ENCODE results near the gene AKAP5.
A peak's percentile ranks its signal among the peaks of the same experiment; 100 is the strongest.

The AKAP5 gene, protein sequence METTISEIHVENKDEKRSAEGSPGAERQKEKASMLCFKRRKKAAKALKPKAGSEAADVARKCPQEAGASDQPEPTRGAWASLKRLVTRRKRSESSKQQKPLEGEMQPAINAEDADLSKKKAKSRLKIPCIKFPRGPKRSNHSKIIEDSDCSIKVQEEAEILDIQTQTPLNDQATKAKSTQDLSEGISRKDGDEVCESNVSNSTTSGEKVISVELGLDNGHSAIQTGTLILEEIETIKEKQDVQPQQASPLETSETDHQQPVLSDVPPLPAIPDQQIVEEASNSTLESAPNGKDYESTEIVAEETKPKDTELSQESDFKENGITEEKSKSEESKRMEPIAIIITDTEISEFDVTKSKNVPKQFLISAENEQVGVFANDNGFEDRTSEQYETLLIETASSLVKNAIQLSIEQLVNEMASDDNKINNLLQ

DNA sequence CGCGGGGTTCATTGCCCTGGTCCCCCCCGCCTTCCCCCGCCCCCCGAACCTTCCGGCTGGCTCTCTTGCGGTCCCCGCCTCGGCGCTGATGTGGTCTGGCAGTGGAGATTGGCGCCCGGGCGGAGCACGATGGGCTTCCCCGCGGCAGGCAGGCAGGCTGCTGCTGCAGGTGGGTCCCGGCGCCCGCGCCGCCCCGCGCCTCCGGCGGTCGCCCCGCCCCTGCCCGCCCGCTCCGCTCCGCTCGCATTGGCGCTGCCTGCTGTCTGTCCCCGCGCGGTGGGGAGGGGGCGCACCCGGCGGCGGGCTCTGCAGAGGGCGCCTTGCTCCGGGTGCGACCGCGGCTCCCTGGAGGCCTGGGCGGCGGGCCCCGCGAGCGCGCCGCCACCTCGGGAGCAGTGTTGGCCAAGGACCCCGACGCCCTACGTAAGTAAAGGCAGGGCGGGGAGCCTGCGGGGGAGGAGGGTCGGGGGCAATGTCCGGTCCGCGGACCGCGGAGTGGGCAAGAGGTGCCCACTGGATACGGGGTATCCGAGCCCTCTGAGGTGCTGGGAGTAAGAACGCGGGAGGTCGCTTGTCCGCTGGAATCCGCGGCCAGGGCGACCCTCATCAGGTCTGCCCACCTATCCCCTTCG is at the start of gene AKAP5:
TSS of gene AKAP5 (plus strand) at position 309 of the 632 bp plus-strand sequence. CDS start 2,896 bp downstream, outside the sequence.
- H3K4me3 Mint-ChIP-seq = peak within 1 kb of the TSS; percentile 94
- H3K4me1 Mint-ChIP-seq = peaks cover 47% of the 10 kb centered on the region
- H3K27ac Mint-ChIP-seq = peak within 1 kb of the TSS; percentile 89
- no peaks in the 10 kb centered on the region for H3K27me3 Mint-ChIP-seq
- peaks cover 4% of the 10 kb centered on the region for H3K36me3 Mint-ChIP-seq
- no peaks in the 10 kb centered on the region for H3K9me3 Mint-ChIP-seq

DNA sequence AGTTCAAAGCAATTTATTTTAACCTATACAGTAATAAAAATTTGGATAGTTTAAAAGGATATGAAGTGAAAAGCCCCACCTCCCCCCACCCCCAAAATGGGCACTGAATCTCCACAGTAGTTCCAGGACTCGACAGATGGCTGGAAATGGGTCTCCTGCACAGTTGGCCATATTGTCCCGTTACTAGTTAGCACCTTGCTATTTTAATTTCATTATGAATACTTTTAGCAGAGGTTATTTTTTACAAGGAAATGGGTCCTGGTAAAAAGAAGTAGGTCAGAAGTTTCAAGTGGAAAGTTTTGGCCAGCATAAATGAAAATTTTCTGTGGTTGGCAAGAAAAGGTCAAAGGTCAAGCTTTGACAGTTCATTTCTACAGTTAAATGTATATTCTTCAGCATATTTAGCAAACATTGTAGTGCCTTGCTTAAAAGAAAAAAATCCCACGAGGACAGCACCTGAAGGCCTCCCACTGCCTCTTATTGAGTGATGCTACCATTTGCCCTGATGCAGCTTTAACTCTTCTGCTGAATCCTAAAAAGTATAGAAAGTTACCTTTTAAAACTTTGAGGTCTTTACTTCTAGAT is 48.9 kb upstream of the AKAP5 start:
- Mint-ChIP-seq H3K36me3 (peaks cover 19% of the 10 kb centered on the region), H3K9me3 (no peaks in the 10 kb centered on the region), H3K27me3 (no peaks in the 10 kb centered on the region), H3K4me1 (no peaks in the 10 kb centered on the region), H3K27ac (no peak overlapping the region), H3K4me3 (no peak overlapping the region)

DNA sequence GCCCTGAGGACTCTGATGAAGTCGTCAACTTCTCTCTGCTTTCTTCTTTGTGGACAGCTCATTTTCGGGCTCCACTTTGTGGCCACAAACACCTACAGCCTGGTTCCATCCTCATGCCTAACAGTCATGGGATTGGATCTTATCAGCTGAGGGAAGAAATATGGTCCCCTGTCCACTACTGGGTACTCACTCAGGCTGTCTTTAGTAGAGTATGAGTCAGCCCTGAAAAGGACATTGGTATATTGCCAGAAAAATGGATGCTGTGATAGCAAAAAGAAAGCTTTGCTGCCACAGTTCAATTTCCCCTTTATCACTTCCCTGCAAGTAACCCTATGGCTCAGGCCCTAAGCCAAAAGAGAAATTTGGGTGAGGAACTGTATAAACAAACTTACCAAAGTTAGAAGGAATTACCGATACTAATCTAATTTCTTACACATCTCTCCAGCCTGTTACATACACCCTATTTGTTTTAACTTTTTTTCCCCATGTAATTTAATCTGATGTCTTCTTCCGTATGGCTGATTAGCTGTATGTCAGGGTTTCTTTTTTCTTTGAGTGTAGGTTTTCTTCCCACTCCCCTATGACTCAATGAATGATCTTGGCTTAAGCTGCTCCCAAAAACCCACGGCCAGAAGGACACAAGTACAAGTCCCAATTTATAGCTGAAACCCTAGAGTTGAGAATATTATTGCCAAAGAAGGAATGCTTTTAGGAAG is 48.1 kb upstream of the AKAP5 start:
- Mint-ChIP-seq H3K36me3 (peaks cover 14% of the 10 kb centered on the region), H3K27ac (no peak overlapping the region), H3K4me3 (no peak overlapping the region), H3K9me3 (no peaks in the 10 kb centered on the region), H3K4me1 (no peaks in the 10 kb centered on the region), H3K27me3 (no peaks in the 10 kb centered on the region)

DNA sequence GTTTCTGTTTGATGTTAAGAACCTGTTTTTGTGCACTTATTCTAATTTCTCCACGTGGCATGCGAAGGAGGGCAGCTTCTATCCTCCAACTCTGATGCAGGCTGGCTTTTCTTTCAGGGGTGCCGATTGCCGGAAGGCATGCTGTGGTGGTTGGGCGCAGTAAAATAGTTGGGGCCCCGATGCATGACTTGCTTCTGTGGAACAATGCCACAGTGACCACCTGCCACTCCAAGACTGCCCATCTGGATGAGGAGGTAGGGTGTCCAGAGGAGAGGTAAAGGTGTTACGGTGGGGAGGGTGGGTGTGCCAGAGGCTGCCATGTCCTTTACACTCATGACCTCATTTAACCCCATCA is 47.6 kb upstream of the AKAP5 start:
- Mint-ChIP-seq H3K36me3 (peaks cover 16% of the 10 kb centered on the region), H3K4me1 (no peaks in the 10 kb centered on the region), H3K27me3 (no peaks in the 10 kb centered on the region), H3K4me3 (no peak overlapping the region), H3K9me3 (no peaks in the 10 kb centered on the region), H3K27ac (no peak overlapping the region)

DNA sequence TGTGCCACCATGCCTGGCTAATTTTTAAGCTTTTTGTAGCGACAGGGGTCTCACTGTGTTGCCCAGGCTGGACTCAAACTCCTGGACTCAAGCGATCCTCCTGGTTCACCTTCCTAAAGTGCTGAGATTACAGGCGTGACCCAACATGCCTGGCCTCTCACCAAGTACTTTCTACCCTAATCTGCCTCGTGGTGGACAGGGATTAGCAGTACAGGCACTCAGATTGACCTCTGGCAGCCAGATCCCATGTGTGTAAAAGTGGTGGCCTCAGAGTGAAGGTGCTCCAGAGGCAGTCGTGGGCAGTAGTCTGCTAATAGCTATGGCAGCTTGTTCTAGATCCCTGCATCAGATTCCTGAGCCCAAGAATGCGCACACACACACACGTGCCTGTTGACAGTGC is 46.3 kb upstream of the AKAP5 start:
- Mint-ChIP-seq H3K4me1 (no peaks in the 10 kb centered on the region), H3K27ac (no peak overlapping the region), H3K4me3 (no peak overlapping the region), H3K27me3 (no peaks in the 10 kb centered on the region), H3K9me3 (no peaks in the 10 kb centered on the region), H3K36me3 (peaks cover 19% of the 10 kb centered on the region)

DNA sequence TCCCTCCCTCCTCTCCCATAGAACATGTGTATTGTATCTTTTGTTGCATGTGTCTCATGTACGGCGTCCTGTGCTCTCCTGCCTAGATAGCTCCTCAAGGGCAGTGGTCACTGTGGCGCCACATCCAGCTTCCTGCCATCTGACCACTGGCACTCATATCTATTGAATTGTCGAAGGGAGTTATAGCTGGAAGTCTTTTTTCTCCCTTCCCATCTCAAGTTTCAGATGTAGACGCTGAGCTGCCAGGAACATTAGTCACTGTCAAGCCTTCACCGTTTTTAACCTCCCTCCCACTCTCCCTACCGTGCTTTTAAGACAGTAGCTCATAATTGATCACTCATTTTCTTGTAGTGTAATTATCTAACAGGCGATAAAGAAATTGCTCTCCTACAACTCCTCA is 44.1 kb upstream of the AKAP5 start:
- Mint-ChIP-seq H3K27ac (no peak overlapping the region), H3K36me3 (peaks cover 23% of the 10 kb centered on the region), H3K27me3 (no peaks in the 10 kb centered on the region), H3K4me3 (no peak overlapping the region), H3K9me3 (no peaks in the 10 kb centered on the region), H3K4me1 (no peaks in the 10 kb centered on the region)

DNA sequence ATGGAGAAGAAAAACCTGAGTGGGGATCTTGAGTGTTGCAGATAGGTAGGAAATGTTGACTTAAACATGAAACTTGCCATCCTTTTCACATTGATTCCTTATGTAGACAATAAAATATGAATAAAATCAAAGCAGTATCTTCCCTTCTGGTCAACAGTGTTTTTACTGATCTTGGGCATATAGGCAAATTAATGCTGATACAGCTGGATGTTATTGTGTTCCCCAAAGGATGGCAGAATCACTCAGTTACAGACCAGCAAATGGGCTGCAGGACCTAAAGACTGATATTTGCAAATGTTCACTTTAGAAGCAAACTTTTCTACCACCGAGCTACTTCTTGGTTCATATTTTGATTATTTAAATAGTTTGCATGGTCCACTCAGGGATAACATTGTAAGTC is 43.3 kb upstream of the AKAP5 start:
- no peaks in the 10 kb centered on the region for H3K4me1 Mint-ChIP-seq
- peaks cover 23% of the 10 kb centered on the region for H3K36me3 Mint-ChIP-seq
- no peak overlapping the region for H3K27ac Mint-ChIP-seq
- H3K27me3 Mint-ChIP-seq = no peaks in the 10 kb centered on the region
- no peak overlapping the region for H3K4me3 Mint-ChIP-seq
- H3K9me3 Mint-ChIP-seq = no peaks in the 10 kb centered on the region

DNA sequence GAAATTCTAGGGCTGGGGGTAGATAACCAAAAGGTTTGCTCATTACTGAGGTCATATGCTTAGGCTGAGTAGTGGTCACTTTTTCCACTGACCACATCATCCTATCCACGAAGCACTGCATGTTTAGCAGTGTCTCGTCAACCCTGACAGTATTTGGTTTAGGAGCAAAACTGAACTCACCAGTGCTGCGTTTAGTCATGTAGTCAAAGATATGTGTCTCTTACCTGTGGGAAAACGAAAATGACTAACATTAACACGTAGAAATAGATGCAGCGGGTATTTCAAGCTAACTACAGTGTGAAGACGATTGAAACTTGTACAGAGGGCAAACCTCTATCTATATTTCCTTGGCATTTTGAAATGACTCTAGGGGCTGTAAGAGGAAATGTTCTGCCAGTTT is 42.5 kb upstream of the AKAP5 start:
- Mint-ChIP-seq H3K4me3 (no peak overlapping the region), H3K9me3 (no peaks in the 10 kb centered on the region), H3K27me3 (no peaks in the 10 kb centered on the region), H3K4me1 (no peaks in the 10 kb centered on the region), H3K27ac (no peak overlapping the region), H3K36me3 (peaks cover 27% of the 10 kb centered on the region)

DNA sequence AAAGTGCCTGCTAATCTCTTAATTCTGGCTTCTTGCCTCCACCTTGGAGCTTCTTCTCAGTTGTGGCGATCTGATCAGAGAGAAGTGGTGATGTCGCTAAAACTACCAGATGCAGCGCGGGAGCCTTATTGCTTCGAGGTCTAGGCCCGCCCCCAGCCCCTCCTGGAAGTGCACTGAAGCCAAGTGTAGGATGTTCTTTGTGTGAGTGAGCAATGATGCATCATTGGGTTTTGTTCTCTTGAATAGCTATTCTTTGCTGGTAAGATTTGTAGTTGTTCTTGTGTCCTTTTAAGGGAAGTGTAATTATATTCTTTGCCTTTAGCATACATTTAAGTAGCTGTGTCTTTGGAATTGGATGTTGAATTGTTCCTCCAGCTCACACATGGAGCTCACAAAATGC is 41.3 kb upstream of the AKAP5 start:
- no peak overlapping the region for H3K27ac Mint-ChIP-seq

DNA sequence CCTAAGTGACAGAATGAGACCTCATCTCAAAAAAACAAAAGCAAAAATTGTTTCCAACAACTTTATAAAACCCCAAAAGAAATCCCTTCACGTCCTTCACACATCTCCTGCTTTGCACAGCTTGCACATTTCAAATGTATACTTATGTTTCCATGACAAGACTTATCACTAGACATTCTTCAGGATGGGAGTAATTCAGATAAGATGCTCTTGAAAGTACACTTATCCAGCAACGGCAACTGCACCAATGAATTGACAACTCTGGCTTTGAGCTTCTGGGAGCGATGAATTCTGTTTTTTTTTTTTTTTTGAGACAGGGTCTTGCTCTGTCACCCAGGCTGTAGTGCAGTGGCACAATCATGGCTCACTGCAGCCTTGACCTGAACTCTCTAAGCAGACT is 30.8 kb upstream of the AKAP5 start:
- no peak overlapping the region for H3K27ac Mint-ChIP-seq

More for the DNA sequence above, 41.3 kb upstream of the AKAP5 start:
- H3K27me3 Mint-ChIP-seq = no peaks in the 10 kb centered on the region
- no peak overlapping the region for H3K4me3 Mint-ChIP-seq
- H3K36me3 Mint-ChIP-seq = peaks cover 27% of the 10 kb centered on the region
- H3K4me1 Mint-ChIP-seq = no peaks in the 10 kb centered on the region
- H3K9me3 Mint-ChIP-seq = no peaks in the 10 kb centered on the region

DNA sequence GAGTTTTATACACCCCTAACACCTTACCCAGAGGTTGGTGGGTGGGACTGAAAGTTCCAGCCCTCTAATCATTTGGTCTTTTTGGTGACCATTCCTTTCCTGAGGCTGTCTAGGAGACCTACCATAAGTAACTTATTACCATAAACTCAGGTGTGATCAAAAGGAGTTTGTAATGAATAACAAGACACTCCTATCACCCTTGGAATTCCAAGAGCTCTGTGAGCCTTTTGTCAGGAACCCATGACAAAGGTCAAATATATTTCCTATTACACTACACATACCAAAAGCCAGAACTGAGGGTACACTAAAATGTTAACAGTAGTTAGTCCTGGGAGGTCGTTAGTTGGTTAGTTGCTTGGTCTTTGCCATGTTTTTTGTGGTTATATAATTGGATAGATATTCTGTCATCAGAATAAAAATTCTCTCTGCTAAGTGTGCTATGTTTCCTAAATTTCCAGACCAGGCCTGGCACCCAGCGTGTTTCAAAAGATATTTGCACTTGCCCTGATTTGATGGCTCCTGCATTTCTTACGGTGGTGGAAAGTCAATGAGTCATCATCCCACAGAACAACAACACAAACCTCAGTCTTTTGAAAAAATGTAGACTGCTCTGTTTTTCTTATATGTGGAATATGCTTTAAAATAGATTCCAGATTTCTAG is 27.0 kb upstream of the AKAP5 start:
- Mint-ChIP-seq H3K27ac (no peak overlapping the region), H3K27me3 (no peaks in the 10 kb centered on the region), H3K9me3 (no peaks in the 10 kb centered on the region), H3K4me1 (peaks cover 13% of the 10 kb centered on the region), H3K36me3 (peaks cover 29% of the 10 kb centered on the region), H3K4me3 (no peak overlapping the region)

More for the DNA sequence above, 30.8 kb upstream of the AKAP5 start:
- H3K9me3 Mint-ChIP-seq = no peaks in the 10 kb centered on the region
- peaks cover 13% of the 10 kb centered on the region for H3K4me1 Mint-ChIP-seq
- peaks cover 21% of the 10 kb centered on the region for H3K36me3 Mint-ChIP-seq
- no peaks in the 10 kb centered on the region for H3K27me3 Mint-ChIP-seq
- H3K4me3 Mint-ChIP-seq = no peak overlapping the region

DNA sequence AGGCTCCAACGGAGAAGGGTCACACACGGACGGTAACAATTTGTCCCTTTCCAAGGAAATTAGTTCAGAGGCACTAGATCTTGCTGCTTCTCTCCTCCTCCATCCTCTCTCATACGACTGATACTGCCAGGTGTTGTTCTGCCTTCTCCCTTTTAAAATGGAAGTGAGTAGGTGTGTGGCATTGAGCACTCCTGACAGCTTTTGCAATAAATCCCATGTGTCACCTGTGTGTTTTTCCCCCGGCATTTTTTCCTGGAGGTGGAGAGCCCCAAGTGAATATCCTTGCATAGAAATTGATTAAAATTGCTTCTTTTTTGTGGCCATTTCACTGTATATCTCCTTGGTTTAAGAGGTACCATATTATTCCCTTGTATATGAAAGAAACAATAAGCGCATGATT is 26.2 kb upstream of the AKAP5 start:
- Mint-ChIP-seq H3K36me3 (peaks cover 33% of the 10 kb centered on the region), H3K27me3 (no peaks in the 10 kb centered on the region), H3K4me1 (peaks cover 13% of the 10 kb centered on the region), H3K9me3 (no peaks in the 10 kb centered on the region), H3K27ac (peak overlapping the region; percentile 60), H3K4me3 (peak overlapping the region; percentile 2)

DNA sequence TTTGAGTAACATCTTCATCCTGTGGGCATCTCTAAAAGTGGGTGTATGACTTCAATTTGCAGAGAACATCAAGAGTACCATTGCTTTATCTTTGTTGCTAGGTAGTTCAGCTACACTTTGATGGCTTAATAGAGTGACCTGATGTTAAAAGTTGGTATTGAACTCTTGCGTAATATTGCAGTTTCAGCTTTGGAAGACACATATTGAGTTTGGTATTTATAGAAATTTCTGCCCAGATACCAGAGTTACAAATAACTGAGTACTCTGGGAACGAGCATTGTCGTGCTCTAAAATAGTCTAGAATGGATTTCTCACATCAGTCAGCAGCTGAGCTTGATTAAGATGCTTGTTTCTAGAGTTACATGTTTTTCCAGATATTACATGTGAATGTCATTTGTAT is 24.8 kb upstream of the AKAP5 start:
- peaks cover 26% of the 10 kb centered on the region for H3K4me1 Mint-ChIP-seq
- peaks cover 31% of the 10 kb centered on the region for H3K36me3 Mint-ChIP-seq
- H3K4me3 Mint-ChIP-seq = no peak overlapping the region
- H3K27me3 Mint-ChIP-seq = no peaks in the 10 kb centered on the region
- no peaks in the 10 kb centered on the region for H3K9me3 Mint-ChIP-seq
- H3K27ac Mint-ChIP-seq = no peak overlapping the region

DNA sequence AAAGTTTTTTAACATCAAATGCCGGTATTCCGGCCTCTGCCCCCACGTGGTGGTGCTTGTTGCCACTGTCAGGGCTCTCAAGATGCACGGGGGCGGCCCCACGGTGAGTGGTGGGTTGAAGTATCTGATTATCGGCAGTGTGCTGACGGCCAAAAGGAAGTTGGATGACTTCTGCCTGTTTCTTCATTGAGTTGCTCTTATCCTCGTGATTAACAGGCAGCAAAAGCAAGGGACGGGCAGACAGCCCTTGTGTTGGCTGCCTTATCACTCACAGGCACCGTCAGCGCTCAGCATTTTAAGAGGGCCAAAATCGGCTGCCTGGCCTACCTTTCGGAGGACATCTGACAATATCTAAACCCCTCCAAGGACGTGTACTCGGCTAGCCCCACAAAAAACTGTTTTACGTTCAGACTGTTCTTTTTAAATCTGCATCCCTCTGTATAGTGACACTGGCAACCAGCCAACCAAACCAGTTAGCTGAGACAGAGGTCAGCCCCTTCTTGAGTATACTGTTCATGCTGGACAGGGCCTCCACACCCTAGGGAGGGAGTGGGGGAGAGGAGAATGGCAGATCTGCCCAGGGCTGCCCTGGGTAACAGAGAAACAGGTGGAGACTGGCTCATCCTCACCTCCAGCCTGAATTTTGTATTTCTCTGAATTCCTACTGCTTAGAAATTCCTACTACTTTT is 22.9 kb upstream of the AKAP5 start:
- Mint-ChIP-seq H3K4me3 (no peak overlapping the region), H3K9me3 (no peaks in the 10 kb centered on the region), H3K27ac (no peak overlapping the region), H3K4me1 (peaks cover 29% of the 10 kb centered on the region), H3K36me3 (peaks cover 28% of the 10 kb centered on the region), H3K27me3 (no peaks in the 10 kb centered on the region)

DNA sequence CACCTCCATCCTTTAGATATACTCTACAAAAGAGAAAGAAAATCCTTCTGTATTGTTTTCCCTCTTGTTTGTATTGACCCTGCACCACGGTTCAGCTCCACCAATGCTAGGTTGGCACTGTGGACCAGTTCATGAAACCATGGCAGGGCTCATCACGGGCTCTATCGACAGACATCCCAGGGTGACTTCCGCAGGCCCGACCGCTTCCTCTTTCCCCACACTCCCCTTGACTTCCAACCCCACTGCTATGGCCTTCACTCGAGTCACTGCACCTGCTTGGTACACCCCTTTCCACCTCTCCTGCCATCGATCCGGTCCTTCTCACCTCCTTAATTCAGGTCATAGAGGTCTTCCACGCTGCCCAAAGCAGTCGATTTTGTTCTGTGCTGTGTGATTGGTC is 21.2 kb upstream of the AKAP5 start:
- H3K27me3 Mint-ChIP-seq = no peaks in the 10 kb centered on the region
- no peak overlapping the region for H3K4me3 Mint-ChIP-seq
- H3K36me3 Mint-ChIP-seq = peaks cover 20% of the 10 kb centered on the region
- no peak overlapping the region for H3K27ac Mint-ChIP-seq
- no peaks in the 10 kb centered on the region for H3K9me3 Mint-ChIP-seq
- peaks cover 18% of the 10 kb centered on the region for H3K4me1 Mint-ChIP-seq

Measured in activated naive CD4-positive, alpha-beta T cell treated with anti-CD3 and anti-CD28 coated beads, Interleukin-2, amount 50 U/mL, for 24 hours (primary cell).